Measurements from ENCODE around the gene ATXN1.
A peak's percentile ranks its signal among the peaks of the same experiment; 100 is the strongest.
"Not testable (repeated sequence)": the region's sequence is repeated elsewhere in the genome, so short reads cannot be mapped to it uniquely, and the experiment has no call there.

The ATXN1 gene

GRCh38 chr6:16563628-16564240, 197.5 kb downstream of the ATXN1 start:
- ATAC-seq: no peak

GRCh38 chr6:16562498-16562897, 198.8 kb downstream of the ATXN1 start:
- ATAC-seq: peak in 1 of 2 donors; percentile 36

- no peak for ATAC-seq
These were observed 202.2 kb downstream of the ATXN1 start for GRCh38 chr6:16559071-16559470.

GRCh38 chr6:16555550-16555949, 205.7 kb downstream of the ATXN1 start:
- ATAC-seq: no peak

GRCh38 chr6:16553531-16553930, 207.7 kb downstream of the ATXN1 start:
- no peak for ATAC-seq

- ATAC-seq: no peak
These were observed 209.8 kb downstream of the ATXN1 start for GRCh38 chr6:16551466-16551865.

- no peak for ATAC-seq
These were observed 213.1 kb downstream of the ATXN1 start for GRCh38 chr6:16548121-16548520.

GRCh38 chr6:16547587-16547986, 213.7 kb downstream of the ATXN1 start:
- no peak for ATAC-seq

- ATAC-seq: no peak
These were observed 214.4 kb downstream of the ATXN1 start for GRCh38 chr6:16546861-16547260.

- ATAC-seq: no peak
These were observed 215.9 kb downstream of the ATXN1 start for GRCh38 chr6:16545382-16545781.

- ATAC-seq: no peak
These were observed 216.7 kb downstream of the ATXN1 start for GRCh38 chr6:16544521-16544920.

- no peak for ATAC-seq
These were observed 217.3 kb downstream of the ATXN1 start for GRCh38 chr6:16544006-16544405.

GRCh38 chr6:16543521-16543920, 217.7 kb downstream of the ATXN1 start:
- ATAC-seq: no peak

- ATAC-seq: no peak
These were observed 219.2 kb downstream of the ATXN1 start for GRCh38 chr6:16542070-16542469.

GRCh38 chr6:16540804-16541752, 220.2 kb downstream of the ATXN1 start:
- peak; percentile 30 to 45 for ATAC-seq

- not testable (repeated sequence) for ATAC-seq
These were observed 220.9 kb downstream of the ATXN1 start for GRCh38 chr6:16540383-16540782.

- ATAC-seq: peak; percentile 57 to 65
These were observed 222.0 kb downstream of the ATXN1 start for GRCh38 chr6:16539086-16539931.

- ATAC-seq: no peak
These were observed 225.7 kb downstream of the ATXN1 start for GRCh38 chr6:16535564-16535963.

- peak; percentile 94 to 96 for ATAC-seq
These were observed 227.5 kb downstream of the ATXN1 start for GRCh38 chr6:16533721-16534136.

GRCh38 chr6:16533210-16533609, 228.1 kb downstream of the ATXN1 start:
- ATAC-seq: no peak

- ATAC-seq: no peak
These were observed 233.6 kb downstream of the ATXN1 start for GRCh38 chr6:16527691-16528090.

- ATAC-seq: peak; percentile 96 to 99
These were observed 236.9 kb downstream of the ATXN1 start for GRCh38 chr6:16524380-16524707.
